HEK293T (cell line): Measurements from ENCODE around the gene HMX3.

Experiments used
- FOXK2 ChIP-seq: fragments of 450-650 bp; IDR thresholded peaks from 2 replicates; pipeline ENCODE4 v1.6.1; 2016; ENCODE audit warnings: mild to moderate bottlenecking
- FOXM1 ChIP-seq: fragments of 450-650 bp; IDR thresholded peaks from 2 replicates; pipeline ENCODE4 v1.6.1; 2017; ENCODE audit warnings: mild to moderate bottlenecking, borderline replicate concordance
- HDGF ChIP-seq: fragments of 450-650 bp; IDR thresholded peaks from 2 replicates; pipeline ENCODE4 v1.6.1; 2017; ENCODE audit warnings: antibody characterized with exemption, borderline replicate concordance
- LEF1 ChIP-seq: fragments of 450-650 bp; IDR thresholded peaks from 2 replicates; pipeline ENCODE4 v1.6.1; 2017; ENCODE audit warnings: mild to moderate bottlenecking, borderline replicate concordance
- PKNOX1 ChIP-seq: fragments of 450-650 bp; IDR thresholded peaks from 2 replicates; pipeline ENCODE4 v1.6.1; 2016
- SP1 ChIP-seq: fragments of 450-650 bp; IDR thresholded peaks from 2 replicates; pipeline ENCODE4 v1.6.1; 2017
- TARDBP ChIP-seq: fragments of 450-650 bp; IDR thresholded peaks from 2 replicates; pipeline ENCODE4 v1.6.1; 2016

- no peak for TF ChIP-seq LEF1
- TF ChIP-seq FOXK2: no peak
- no peak for TF ChIP-seq SP1
- no peak for TF ChIP-seq PKNOX1
- no peak for TF ChIP-seq TARDBP
- no peak for TF ChIP-seq HDGF
- TF ChIP-seq FOXM1: no peak; the same call in 1 of the 2 replicates
Observed at GRCh38 chr10:123132576-123133477, 2.9 kb upstream of the HMX3 start.
